Left renal cortex interstitium (tissue), 4 donors: ENCODE results near the gene C8A. TPM values are rescaled to one million over a fixed set of nuclear protein-coding genes. Genes with fewer than 3 reads are reported as not detected.

Experiments
- DNase-seq, 4 donors: peaks; one replicate each; pipeline ENCODE4 v3.0.0-alpha.2; 2013; ENCODE audit warnings: low read depth in 4 of 4, low spot score in 2 of 4, missing footprints in 1 of 4
- polyA plus RNA-seq, 4 donors: library from polyadenylated mRNA; unstranded; fragments of 120-200 nt; gene quantifications; one replicate each; pipeline ENCODE4 v1.2.1, GENCODE V29; 2013; ENCODE audit not compliant: insufficient read length in 4 of 4

Gene C8A
- polyA plus RNA-seq, 4 donors, result 0.06 to 0.59 TPM; not detected in 2

GRCh38 chr1:56836359-56836758 lies 18.2 kb upstream of the C8A start:
- no peak for DNase-seq

- no peak for DNase-seq
Observed at GRCh38 chr1:56837244-56837939, 17.2 kb upstream of the C8A start.

GRCh38 chr1:56838759-56839158 lies 15.8 kb upstream of the C8A start:
- no peak for DNase-seq

GRCh38 chr1:56843544-56843943 lies 11.1 kb upstream of the C8A start:
- no peak for DNase-seq

GRCh38 chr1:56844545-56845136 lies 10.0 kb upstream of the C8A start:
- DNase-seq, result no peak

- no peak for DNase-seq
Observed at GRCh38 chr1:56845343-56845742, 9.3 kb upstream of the C8A start.

- DNase-seq, result no peak
Observed at GRCh38 chr1:56849750-56850149, 4.8 kb upstream of the C8A start.

GRCh38 chr1:56850411-56850810 lies 4.2 kb upstream of the C8A start:
- DNase-seq, result no peak

- DNase-seq, result no peak
Observed at GRCh38 chr1:56850922-56851321, 3.7 kb upstream of the C8A start.

- no peak for DNase-seq
Observed at GRCh38 chr1:56852476-56852875, 2.1 kb upstream of the C8A start.

GRCh38 chr1:56855190-56855589 lies 593 bp downstream of the C8A start:
- DNase-seq, result no peak

GRCh38 chr1:56856186-56856585 lies 1.6 kb downstream of the C8A start:
- no peak for DNase-seq

GRCh38 chr1:56859287-56859686 lies 4.7 kb downstream of the C8A start:
- no peak for DNase-seq

- DNase-seq, result no peak
Observed at GRCh38 chr1:56863265-56863992, 8.8 kb downstream of the C8A start.

GRCh38 chr1:56864430-56864829 lies 9.8 kb downstream of the C8A start:
- no peak for DNase-seq

GRCh38 chr1:56866656-56867055 lies 12.1 kb downstream of the C8A start:
- DNase-seq, result no peak

GRCh38 chr1:56867491-56867890 lies 12.9 kb downstream of the C8A start:
- DNase-seq, result no peak

- DNase-seq, result no peak
Observed at GRCh38 chr1:56868761-56869160, 14.2 kb downstream of the C8A start.

GRCh38 chr1:56872597-56872996 lies 18.0 kb downstream of the C8A start:
- no peak for DNase-seq

GRCh38 chr1:56873213-56873612 lies 18.6 kb downstream of the C8A start:
- DNase-seq, result no peak

GRCh38 chr1:56874689-56875088 lies 20.1 kb downstream of the C8A start:
- DNase-seq, result no peak

- DNase-seq, result no peak
Observed at GRCh38 chr1:56877973-56878372, 23.4 kb downstream of the C8A start.
